ENCODE measurements around the gene AIPL1. TPM values are rescaled to one million over a fixed set of nuclear protein-coding genes. Genes with fewer than 3 reads are reported as not detected.
"Not testable (repeated sequence)": the region's sequence is repeated elsewhere in the genome, so short reads cannot be mapped to it uniquely, and the experiment has no call there.

Gene AIPL1, protein sequence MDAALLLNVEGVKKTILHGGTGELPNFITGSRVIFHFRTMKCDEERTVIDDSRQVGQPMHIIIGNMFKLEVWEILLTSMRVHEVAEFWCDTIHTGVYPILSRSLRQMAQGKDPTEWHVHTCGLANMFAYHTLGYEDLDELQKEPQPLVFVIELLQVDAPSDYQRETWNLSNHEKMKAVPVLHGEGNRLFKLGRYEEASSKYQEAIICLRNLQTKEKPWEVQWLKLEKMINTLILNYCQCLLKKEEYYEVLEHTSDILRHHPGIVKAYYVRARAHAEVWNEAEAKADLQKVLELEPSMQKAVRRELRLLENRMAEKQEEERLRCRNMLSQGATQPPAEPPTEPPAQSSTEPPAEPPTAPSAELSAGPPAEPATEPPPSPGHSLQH
- not detected for polyA plus RNA-seq

DNA sequence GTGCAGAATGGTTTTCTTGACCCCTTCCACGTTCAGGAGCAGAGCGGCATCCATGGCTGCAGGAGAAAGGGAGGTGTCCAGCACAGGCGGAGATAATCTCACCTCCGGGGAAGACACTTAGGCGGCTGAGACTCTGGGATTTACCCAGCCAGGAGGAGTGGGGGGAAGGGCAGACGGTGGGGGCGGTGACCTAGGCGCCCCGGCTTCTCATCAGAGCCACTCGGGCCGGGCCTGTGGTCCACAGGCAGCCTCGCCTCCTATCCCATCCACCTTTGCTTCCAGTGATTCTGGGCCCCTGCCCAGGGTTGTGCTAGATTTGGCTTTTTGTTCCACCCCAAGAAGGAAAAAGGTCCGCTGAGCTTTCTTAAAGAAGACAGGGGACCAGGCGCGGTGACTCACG lies at the start of gene AIPL1:
AIPL1 (minus strand) TSS at position 71 of the 400 bp plus-strand sequence; CDS start at position 54, 17 bp downstream.
- 74 to 88% (median 78%) methylated on average over 16 of the region's 16 CpGs for WGBS, 3 donors
- no peak within 1 kb of the TSS for H3K27ac ChIP-seq (ENCODE audit: low read depth, low read length)

DNA sequence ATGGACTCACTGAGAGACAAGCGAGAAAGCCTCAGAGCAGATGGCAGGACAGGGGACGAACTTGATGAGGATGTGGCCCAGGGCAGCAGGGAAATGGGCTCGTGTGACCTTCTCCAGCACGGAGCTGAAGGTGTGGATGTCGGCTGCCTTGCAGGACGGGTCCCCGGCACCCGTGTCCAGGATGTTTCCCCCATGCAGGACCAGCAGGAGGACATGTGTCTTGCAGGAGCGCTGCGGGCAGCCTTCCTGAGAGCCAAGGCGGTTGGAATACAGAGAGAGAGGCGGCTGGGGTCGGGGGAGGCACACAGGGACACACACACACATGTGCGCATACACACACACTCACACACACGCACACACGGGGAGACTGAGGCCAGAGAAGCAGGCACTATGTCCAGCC lies 48.6 kb upstream of the AIPL1 start:
- WGBS, 3 donors = 87 to 89% (median 88%) methylated on average over 16 of the region's 16 CpGs
- H3K27ac ChIP-seq (ENCODE audit: low read depth, low read length) = no peak overlapping the region

DNA sequence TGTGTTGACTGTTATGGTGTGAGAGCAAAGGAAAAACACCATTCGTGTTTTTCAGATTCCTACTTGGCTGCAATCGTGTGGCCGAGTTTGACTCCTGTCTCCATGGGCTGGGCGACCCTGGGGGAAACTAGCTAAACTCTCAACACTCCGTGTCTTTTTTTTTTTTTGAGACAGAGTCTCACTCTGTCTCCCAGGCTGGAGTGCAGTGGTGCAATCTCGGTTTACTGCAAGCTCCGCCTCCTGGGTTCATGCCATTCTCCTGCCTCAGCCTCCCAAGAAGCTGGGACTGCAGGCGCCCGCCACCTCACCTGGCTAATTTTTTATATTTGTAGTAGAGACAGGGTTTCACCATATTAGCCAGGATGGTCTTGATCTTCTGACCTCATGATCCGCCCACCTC lies 47.9 kb upstream of the AIPL1 start:
- 79 to 84% (median 83%) methylated on average over 10 of the region's 10 CpGs for WGBS, 3 donors

DNA sequence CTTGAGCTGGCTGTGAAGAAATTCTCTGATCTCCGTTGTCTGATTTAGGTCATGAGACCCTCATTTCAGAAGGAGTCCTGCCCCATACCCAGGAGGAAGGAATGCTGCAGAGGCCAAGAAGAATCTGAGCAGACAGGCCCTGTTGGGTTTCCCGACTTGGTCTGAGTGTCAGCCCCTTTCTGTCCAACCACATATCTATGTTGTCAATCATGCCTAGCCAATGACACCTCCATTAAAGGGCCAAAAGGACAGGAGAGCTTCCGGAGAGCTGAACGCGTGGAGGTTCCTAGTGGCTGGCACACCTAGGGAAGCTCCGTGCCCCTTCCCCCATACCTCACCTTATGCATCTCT lies 47.2 kb upstream of the AIPL1 start:
- WGBS, 3 donors = 85 to 88% (median 87%) methylated on average over 6 of the region's 6 CpGs
- no peak overlapping the region for H3K27ac ChIP-seq (ENCODE audit: low read depth, low read length)

More for the DNA sequence above, 47.9 kb upstream of the AIPL1 start:
- not testable (repeated sequence) for H3K27ac ChIP-seq (ENCODE audit: low read depth, low read length)

DNA sequence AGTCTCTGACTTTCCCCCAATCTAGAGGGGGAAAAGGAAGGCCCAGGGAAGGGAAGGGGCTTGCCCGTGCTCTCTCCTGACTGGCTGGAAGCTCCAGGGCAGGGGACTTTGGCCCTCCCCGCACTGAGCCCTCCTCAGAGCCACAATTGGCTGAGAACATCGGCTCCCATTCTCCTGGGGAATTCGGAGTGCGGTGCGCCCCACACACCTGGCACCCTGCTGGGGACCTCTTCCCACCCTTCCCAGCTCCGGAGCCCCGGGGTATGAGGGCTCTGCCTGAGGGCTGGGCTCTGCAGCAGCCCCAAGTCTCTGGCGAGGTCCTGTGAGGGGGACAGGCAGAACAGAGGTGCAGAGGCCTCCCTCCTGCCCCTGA lies 45.4 kb upstream of the AIPL1 start:
- WGBS, 3 donors = 47 to 59% (median 48%) methylated on average over 9 of the region's 9 CpGs
- H3K27ac ChIP-seq (ENCODE audit: low read depth, low read length) = no peak overlapping the region

DNA sequence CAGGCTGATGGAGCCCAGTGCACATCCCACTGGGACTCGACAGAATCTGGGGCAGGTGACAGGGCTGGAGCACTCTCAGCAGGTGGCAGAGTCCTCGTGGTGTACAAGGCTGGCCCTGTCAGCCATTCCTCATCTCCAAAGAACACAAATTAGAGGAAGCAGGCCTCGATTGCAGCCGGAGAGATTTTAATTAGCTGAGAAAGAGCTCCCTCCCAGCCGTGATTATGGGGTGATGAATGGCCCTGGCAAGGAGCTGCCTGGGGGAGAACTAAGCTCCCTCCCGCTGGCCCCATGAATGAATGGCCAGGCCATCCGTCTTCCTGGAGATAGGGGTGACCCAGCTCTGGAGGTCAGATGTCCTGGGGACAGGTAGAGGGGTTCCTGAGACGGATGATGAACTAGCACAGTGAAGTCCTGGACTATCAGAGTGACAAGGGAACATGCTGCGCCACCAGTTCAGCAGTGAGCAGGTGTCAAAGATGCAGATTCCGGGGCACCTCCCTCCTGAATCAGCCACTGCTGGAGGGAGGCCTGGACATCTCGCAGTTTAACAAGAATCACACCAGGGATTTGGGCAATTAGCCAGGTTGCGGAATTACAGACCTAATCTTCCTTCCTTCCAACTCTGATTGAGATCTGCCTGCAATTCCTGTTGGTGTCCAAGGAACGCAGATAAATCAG lies 44.8 kb upstream of the AIPL1 start:
- WGBS, 3 donors = 46 to 54% (median 49%) methylated on average over 13 of the region's 13 CpGs
- H3K27ac ChIP-seq (ENCODE audit: low read depth, low read length) = no peak overlapping the region

DNA sequence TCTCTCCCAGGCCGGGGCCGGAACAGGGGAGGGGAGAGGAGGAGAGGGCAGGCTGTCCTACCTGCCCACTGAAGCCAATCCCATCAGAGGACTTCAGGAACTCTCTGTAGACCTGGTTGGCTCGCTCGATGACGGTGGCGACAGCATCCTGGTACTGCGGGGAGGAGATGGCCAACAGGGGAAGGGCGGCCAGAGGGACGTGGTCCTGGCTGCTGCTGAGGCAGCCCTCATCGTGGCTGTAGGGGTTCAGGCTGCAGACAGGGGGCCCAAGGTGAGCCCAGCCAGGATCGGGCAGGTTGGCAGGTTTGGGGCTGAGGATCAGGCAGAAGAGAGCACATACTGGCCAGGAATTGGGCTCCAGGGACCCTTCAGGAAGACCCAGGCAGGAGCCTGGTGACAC lies 43.6 kb upstream of the AIPL1 start:
- WGBS, 3 donors = 88 to 89% (median 89%) methylated on average over 11 of the region's 11 CpGs
- H3K27ac ChIP-seq (ENCODE audit: low read depth, low read length) = no peak overlapping the region

DNA sequence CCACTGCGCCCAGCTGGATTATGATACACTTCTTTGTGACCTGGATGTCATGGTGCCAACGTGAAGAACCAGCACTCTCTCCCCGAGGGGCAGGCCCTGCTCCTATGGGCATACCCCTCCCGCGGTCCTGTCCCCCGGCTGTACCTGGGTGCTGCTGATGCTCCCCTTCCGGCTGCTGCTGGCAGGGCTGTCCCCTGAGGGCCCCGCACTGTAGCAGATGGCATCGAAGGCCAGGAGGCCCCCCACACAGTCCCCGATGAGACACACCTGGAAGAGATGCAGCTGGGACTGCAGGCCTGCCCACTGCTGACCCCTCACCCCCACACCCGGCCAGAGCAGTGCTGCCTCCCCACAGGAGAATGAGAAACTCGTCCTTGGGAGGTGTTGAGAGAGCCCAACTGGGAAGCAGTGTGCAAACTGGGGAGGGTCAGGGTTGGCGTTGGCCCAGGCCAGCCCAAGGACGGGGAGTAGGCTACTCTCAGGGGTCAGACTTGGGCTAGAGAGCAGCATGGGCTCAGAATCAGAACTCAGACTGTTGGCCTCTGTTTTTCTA lies 43.0 kb upstream of the AIPL1 start:
- WGBS, 3 donors = 86 to 89% (median 89%) methylated on average over 14 of the region's 14 CpGs
- no peak overlapping the region for H3K27ac ChIP-seq (ENCODE audit: low read depth, low read length)

DNA sequence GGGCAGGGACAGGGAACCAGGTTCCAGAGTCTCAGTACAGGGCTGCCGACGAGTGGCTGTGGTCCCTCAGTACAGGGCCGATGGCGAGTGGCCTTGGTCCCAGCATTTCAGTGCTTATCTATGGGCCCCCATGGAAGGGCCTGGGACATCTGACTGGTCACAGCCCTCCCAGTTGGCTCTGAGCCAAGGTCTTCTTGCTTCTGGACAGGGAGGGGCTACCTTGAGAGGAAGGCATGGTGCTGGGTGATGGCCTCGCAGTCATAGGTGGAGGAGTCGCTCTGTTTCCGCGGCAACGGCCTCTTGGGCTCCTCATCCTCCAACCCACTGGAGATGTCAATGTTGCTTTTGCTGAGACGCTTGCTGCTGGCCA lies 41.9 kb upstream of the AIPL1 start:
- H3K27ac ChIP-seq (ENCODE audit: low read depth, low read length) = no peak overlapping the region
- WGBS, 3 donors = 83 to 89% (median 88%) methylated on average over 10 of the region's 10 CpGs

DNA sequence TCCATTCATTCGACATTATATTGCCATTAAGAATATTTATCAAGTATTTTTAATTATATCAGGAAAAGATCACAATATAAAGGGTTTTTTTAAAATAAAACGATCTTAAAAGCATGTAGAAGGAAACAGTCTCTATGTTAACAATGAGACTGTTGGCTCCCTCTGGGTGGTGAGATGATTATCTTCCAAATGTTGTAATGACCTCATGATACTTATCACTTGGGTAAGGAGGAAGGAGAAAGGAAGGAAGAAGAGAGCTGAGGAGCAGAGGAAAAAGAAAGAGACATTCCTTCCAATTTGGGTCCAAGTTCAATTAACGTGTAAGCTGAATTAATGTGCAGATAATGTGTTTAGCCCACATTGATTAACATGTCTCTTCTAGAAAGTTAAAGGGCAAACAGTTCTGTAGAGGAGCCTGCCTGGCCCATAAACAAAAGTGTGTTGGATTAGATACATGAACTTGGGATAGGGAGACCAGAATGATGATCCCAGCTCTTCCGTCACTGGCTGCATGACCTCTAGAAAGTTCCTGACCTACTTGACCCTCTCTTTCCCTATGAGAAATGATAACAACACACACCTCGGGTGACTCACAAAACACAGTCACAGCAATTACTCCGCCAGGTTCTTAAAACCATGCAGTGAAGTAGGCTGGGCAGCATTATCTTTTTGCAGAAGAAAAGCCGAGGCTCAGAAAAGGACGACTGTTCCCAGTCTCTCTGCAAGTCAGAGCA lies 41.3 kb upstream of the AIPL1 start:
- WGBS, 3 donors = 68 to 76% (median 70%) methylated on average over 8 of the region's 8 CpGs
- H3K27ac ChIP-seq (ENCODE audit: low read depth, low read length) = no peak overlapping the region

DNA sequence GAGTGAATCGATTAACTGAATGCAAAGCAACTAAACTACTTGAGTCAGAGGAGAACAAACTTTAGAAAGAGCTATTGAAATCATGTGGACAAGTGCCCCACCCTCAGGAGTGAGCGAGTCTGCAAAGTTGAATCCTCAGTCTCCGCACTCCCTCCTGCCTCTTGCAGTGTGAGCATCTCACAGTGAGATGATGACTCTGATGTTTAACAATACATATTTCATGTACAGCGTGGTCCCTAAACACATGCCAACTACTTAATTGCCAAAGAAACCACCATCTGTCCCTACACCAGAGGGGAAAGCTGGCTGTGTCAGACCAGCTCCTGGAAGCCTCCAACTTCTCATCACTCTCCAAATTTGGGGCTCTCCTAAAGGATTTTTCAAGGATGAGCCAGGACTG lies 40.5 kb upstream of the AIPL1 start:
- no peak overlapping the region for H3K27ac ChIP-seq (ENCODE audit: low read depth, low read length)
- WGBS, 3 donors = 77 to 80% (median 79%) methylated on average over 4 of the region's 4 CpGs

DNA sequence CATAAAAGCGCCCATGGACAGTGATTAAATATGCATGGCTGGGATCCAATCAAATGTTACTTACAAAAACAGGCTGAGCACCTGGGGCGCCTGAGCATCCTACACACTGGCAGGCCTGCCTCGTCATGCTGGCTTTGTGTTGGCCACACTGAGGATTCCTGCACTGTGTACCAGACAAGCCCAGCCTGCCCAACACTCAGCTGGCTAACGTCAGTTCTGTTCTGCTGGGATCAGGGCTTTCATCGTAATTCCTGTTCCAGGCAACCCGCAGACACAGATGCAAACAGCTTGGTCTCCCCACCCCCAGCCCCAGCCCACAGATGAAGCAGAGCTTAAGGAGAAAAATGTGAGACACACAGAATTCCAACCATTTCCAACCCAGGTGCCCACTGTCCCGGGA lies 40.0 kb upstream of the AIPL1 start:
- H3K27ac ChIP-seq (ENCODE audit: low read depth, low read length) = no peak overlapping the region
- WGBS, 3 donors = 70 to 86% (median 84%) methylated on average over 7 of the region's 7 CpGs

DNA sequence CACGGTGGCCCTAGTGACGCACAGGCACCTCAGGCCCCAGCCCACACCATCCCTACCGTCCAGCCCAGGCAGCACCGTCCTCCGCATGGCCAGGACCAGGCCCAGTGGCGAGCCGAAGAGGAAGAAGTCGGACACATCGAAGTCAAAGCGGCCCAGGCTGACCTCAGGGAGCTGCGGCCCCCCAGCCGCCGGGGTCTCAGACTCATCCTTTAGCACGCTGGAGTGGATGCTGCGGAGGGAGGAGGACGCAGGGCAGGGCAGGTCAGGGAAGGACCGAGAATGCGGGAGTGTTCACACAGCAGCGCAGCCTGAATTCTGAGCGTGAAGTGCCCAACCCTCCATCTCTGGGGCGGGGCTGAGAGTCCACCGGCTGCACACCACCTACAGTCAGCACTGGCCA lies 39.5 kb upstream of the AIPL1 start:
- WGBS, 3 donors = 86 to 93% (median 91%) methylated on average over 22 of the region's 22 CpGs
- no peak overlapping the region for H3K27ac ChIP-seq (ENCODE audit: low read depth, low read length)

DNA sequence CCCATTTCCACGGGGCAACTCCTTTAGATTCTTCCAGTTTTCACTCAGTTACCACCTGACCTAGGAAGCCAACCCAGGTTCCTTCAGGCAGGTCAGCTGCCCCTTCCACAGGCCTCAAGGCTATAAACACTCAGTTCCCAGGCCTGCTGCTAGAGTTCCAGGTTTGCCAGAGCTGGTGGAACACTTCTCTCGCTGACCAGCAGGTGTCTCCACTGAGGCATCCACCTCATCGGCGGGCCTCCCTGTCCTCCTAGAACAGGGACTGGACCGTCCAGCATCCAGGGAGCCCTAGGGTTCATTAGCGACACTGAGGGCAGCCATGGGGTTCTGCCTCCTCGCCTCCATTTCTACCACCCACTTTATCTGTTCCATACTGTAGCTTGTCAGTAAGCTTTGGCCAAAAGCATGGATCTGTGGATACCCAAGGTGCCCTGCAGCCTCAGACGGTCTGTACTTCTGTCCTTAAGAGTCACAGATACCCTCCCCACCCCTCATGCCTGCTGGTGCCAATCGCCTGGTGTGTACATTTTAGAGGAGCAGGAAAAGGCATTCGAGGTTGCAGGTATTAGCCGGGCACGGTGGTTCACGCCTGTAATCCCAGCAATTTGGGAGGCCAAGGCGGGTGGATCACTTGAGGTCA lies 38.3 kb upstream of the AIPL1 start:
- H3K27ac ChIP-seq (ENCODE audit: low read depth, low read length) = no peak overlapping the region
- WGBS, 3 donors = 45% methylated on average over 14 of the region's 14 CpGs

DNA sequence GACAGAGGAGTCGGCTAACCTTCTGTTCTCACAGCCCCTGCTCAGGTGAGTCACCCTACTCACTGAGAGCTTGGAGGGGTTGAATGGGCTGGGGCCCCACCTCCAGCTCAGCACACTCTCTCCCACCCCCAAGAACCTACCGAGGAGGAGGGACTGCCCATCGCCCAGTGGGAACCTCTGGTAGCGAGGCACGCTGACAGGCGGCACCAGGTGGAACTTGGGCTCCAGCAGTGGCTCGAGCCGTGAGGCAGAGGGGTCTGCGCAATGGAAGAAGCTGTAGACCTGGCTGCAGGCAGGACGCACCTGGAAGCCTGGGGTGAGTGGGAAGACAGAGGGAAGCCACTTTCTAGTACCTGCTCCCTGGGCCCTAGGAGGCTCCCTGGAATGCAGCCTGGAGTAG lies 37.6 kb upstream of the AIPL1 start:
- H3K27ac ChIP-seq (ENCODE audit: low read depth, low read length) = no peak overlapping the region
- 89 to 96% (median 90%) methylated on average over 10 of the region's 10 CpGs for WGBS, 3 donors

DNA sequence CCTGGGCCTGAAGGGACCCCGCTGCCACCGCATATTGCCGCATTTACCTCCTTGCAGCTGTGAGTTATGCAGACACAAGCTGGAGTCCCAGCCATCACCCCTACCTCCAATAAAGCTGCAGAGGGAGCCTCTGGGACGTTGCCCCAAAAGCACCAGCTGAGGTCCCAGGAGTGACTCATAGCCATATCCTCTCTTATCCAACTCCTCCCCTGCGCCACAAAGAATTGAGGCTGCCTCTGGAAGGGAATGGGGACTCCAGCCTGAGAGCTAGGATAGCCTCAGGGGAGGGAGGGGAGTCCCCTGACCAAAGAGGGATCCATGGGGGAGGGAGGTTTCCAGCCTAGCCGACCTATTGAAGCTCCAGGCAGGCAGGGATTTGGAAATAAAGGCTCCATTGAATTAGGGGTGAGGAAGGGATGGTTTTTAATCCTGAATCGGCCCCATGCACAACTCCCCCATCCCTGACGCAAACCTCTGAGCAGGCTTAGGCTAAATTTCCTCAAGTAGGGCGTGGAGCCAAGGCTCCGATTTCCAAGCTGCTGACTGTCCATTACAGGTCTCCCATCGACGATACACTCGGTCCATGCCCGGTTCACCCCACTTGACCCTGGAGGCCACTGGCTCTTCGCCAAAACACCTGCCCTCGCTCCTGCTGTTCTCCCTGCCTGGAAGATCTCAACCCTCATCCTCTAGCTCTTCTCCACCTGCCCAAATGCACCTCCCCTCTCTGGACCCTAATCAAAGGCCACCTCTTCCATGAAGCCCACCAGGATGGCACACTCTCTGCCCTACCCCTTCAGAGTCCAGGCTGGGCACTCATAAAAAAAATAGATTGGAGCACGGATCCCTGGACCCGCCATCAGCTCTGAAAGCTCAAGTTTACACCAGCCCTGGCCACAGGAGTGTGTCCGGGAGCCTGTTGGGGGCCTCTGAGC lies 36.9 kb upstream of the AIPL1 start:
- WGBS, 3 donors = 65 to 70% (median 68%) methylated on average over 19 of the region's 19 CpGs
- no peak overlapping the region for H3K27ac ChIP-seq (ENCODE audit: low read depth, low read length)

DNA sequence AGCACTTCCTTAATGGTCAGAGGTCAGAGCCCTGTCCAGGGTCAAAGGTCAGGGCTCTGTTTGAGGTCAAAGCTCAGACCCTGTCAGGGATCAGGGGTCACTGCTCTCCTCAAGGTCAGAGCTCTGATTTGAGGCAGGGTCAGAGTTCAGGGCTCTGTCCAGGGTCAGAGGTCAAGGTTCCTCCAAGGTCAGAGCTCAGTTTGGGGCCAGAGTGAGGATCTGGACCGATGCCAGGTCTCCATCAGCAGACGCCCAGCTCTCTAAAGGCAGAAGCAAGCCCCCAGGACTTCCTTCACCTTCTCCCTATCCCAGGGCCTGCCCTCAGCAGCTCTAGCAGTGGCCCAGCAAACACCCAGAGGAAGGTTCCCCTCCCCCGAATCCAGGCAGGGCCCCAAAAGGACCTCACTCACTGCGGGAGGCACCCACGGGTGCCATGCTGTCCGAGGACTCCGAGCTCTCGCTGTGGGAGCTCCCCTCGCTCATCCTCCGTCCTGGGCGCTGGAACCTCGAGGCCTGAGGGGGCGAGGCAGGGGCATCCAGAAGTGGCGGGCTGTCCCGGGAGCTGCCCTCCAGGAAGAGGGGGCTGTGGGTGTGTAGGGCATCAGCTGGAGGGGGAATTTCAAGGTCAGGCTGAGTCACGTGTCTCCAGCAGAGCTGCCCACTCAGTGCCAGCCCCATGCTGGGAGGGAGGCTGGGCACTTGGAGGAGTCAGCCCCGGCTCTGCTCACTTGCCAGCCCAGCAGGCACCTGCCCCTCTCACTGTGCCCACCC lies 36.0 kb upstream of the AIPL1 start:
- no peak overlapping the region for H3K27ac ChIP-seq (ENCODE audit: low read depth, low read length)
- 88 to 91% (median 90%) methylated on average over 16 to 17 of the region's 17 CpGs for WGBS, 3 donors
